ENCODE data around the gene FBLIM1. TPM values are rescaled to one million over a fixed set of nuclear protein-coding genes. Genes with fewer than 3 reads are reported as not detected.

The FBLIM1 gene
- total RNA-seq, 1 experiment from 2014 or later = 64.7 TPM

- no peak overlapping the region for H2BK5ac ChIP-seq (ENCODE audit: insufficient read length, low read length)
- no peaks in the 10 kb centered on the region for H3K27me3 ChIP-seq (ENCODE audit: insufficient read depth, low read length)
- no peak overlapping the region for H3K4ac ChIP-seq (ENCODE audit: low read depth, low read length)
Measured at GRCh38 chr1:15734296-15734695, 24.3 kb upstream of the FBLIM1 start.

More at GRCh38 chr1:15734296-15734695, 24.3 kb upstream of the FBLIM1 start:
- H2BK12ac ChIP-seq (ENCODE audit: insufficient read length, low read depth, low read length) = no peak overlapping the region
- H4K5ac ChIP-seq (ENCODE audit: insufficient read length, low read depth, low read length) = no peak overlapping the region
- no peak overlapping the region for H4K8ac ChIP-seq (replicated peaks; ENCODE audit: insufficient read length, low read depth, low read length)
- TF ChIP-seq CTCF (conservative IDR thresholded peaks at IDR 0.05) = no peak
- H4K91ac ChIP-seq (ENCODE audit: insufficient read length, low read depth, low read length) = no peak overlapping the region
- H3K9me3 ChIP-seq (ENCODE audit: control insufficient read depth, low read depth, low read length) = no peaks in the 10 kb centered on the region
- H3K9ac ChIP-seq (ENCODE audit: extremely low read depth, insufficient read length, low read length) = no peak overlapping the region
- H3K23me2 ChIP-seq (ENCODE audit: insufficient read length, low read depth, low read length, poor library complexity, severe bottlenecking) = no peaks in the 10 kb centered on the region
- H3K79me1 ChIP-seq (ENCODE audit: insufficient read depth, low read depth, low read length, poor library complexity, severe bottlenecking) = no peaks in the 10 kb centered on the region
- Mint-ChIP-seq H3K4me1 (peaks cover 5 to 10% of the 10 kb centered on the region in 2 experiments), H3K4me3 (no peak overlapping the region), H3K27ac (no peak overlapping the region), H3K36me3 (ENCODE audit: insufficient read depth in 1 of 3, low read depth in 3 of 3) (peaks cover 9 to 25% (median 24%) of the 10 kb centered on the region in 3 experiments; a peak in 5 of 7 replicates), H3K27me3 (ENCODE audit: low read depth) (peaks cover 2% of the 10 kb centered on the region; the same call in 1 of the 2 replicates), H3K9me3 (no peaks in the 10 kb centered on the region)
- no peak for DNase-seq
- no peak overlapping the region for H2AK5ac ChIP-seq (ENCODE audit: insufficient read length, low read length)
- H4K20me1 ChIP-seq (ENCODE audit: control insufficient read depth, insufficient read depth, insufficient read length) = no peaks in the 10 kb centered on the region
- H3K4me2 ChIP-seq (ENCODE audit: insufficient read depth, insufficient read length, low read length) = no peak overlapping the region
- no peak overlapping the region for H2BK120ac ChIP-seq (ENCODE audit: low read depth, low read length, poor library complexity, severe bottlenecking)
- no peak overlapping the region for H3T11ph ChIP-seq (ENCODE audit: low read length)
- H3K27ac ChIP-seq (ENCODE audit: insufficient read length, low read depth, low read length) = no peak overlapping the region
- H3K18ac ChIP-seq (ENCODE audit: insufficient read length, low read depth, low read length) = no peak overlapping the region
- H2AFZ ChIP-seq (ENCODE audit: low read length) = no peak overlapping the region
- H2BK20ac ChIP-seq (ENCODE audit: low read depth, low read length, poor library complexity, severe bottlenecking) = no peak overlapping the region
- no peaks in the 10 kb centered on the region for H3K79me2 ChIP-seq (ENCODE audit: insufficient read depth, low read length)
- no peak overlapping the region for H3K56ac ChIP-seq (ENCODE audit: insufficient read length, low read depth, low read length)
- no CpG with 5 or more reads among the region's 13 CpGs for WGBS (ENCODE audit: extremely low coverage, insufficient read length, low lambda C conversion rate)
- no peak overlapping the region for H3K14ac ChIP-seq (ENCODE audit: insufficient read depth, low read length)
- H3K23ac ChIP-seq (ENCODE audit: insufficient read length, low read depth, low read length) = no peak overlapping the region
- H2BK15ac ChIP-seq (ENCODE audit: low read depth, low read length) = no peak overlapping the region
- H3K4me1 ChIP-seq (ENCODE audit: insufficient read depth, low read length) = no peaks in the 10 kb centered on the region
